Spleen (tissue), 11 donors: ENCODE results near the gene LGR6. TPM values are rescaled to one million over a fixed set of nuclear protein-coding genes. Genes with fewer than 3 reads are reported as not detected.

ENCODE experiments used
- DNase-seq: peaks from one replicate; pipeline ENCODE4 v3.0.0-alpha.2; 2020
- H3K27ac ChIP-seq, 8 donors: fragments of 200-600 bp; sonication (generic) in 7 of 8; 1 replicate in 4 of 8; 2 replicates in 4 of 8; pipeline versions ENCODE4 v1.5.0 to v1.8.0; 2016 to 2021; ENCODE audit warnings: inconsistent platforms in 4 of 8, mild to moderate bottlenecking in 4 of 8, moderate library complexity in 1 of 8
- H3K27me3 ChIP-seq, 7 donors: fragments of 200-600 bp; sonication (generic) in 6 of 7; replicated peaks in 1 of 7; 1 replicate in 4 of 7; 2 replicates in 3 of 7; pipeline versions ENCODE4 v1.5.0 to v1.8.0; 2016 to 2021; ENCODE audit warnings: inconsistent platforms in 3 of 7, mild to moderate bottlenecking in 1 of 7
- H3K36me3 ChIP-seq, 6 donors: fragments of 200-600 bp; sonication (generic) in 5 of 6; 1 replicate in 4 of 6; 2 replicates in 2 of 6; pipeline versions ENCODE4 v1.5.0 to v1.8.0; 2016 to 2021; ENCODE audit warnings: inconsistent platforms in 2 of 6
- H3K4me1 ChIP-seq, 6 donors: fragments of 200-600 bp; sonication (generic) in 5 of 6; 1 replicate in 3 of 6; 2 replicates in 3 of 6; pipeline versions ENCODE4 v1.5.0 to v1.8.0; 2016 to 2021; ENCODE audit warnings: inconsistent platforms in 3 of 6
- H3K4me3 ChIP-seq, 8 donors: fragments of 200-600 bp; sonication (generic) in 7 of 8; 1 replicate in 4 of 8; 2 replicates in 4 of 8; pipeline versions ENCODE4 v1.5.0 to v1.8.0; 2016 to 2021; ENCODE audit warnings: inconsistent platforms in 4 of 8, mild to moderate bottlenecking in 4 of 8, moderate library complexity in 2 of 8
- H3K9me3 ChIP-seq, 8 donors: fragments of 200-600 bp; sonication (generic) in 7 of 8; 1 replicate in 4 of 8; 2 replicates in 4 of 8; pipeline versions ENCODE4 v1.5.0 to v1.8.0; 2016 to 2021; ENCODE audit warnings: inconsistent platforms in 4 of 8
- CTCF ChIP-seq, 11 experiments: fragments of 200-600 bp in 7 of 11; fragments of 450-650 bp in 4 of 11; sonication (generic) in 4 of 11; IDR thresholded peaks in 8 of 11; conservative IDR thresholded peaks in 3 of 11; 1 replicate in 7 of 11; 2 replicates in 4 of 11; pipeline versions ENCODE4 v1.4.0 to v1.8.0; 2016 to 2021; ENCODE audit warnings: antibody characterized with exemption in 11 of 11, inconsistent platforms in 4 of 11, mild to moderate bottlenecking in 1 of 11
- POLR2A ChIP-seq, 3 donors: fragments of 450-650 bp; IDR thresholded peaks; one replicate each; pipeline ENCODE4 v1.5.1; 2017; ENCODE audit warnings: antibody characterized with exemption in 3 of 3, mild to moderate bottlenecking in 1 of 3
- POLR2AphosphoS5 ChIP-seq, 3 donors: sonication (generic); formaldehyde crosslinking; IDR thresholded peaks; one replicate each; pipeline ENCODE4 v1.5.1; 2017; ENCODE audit warnings: antibody characterized with exemption in 3 of 3
- WGBS, 5 donors: extraction: QIAGEN DNeasy Blood & Tissue Kit in 3 of 5; methylation state at CpG; one replicate each; pipeline versions ENCODE4 v1.1.5 to v1.1.7; 2013 to 2018; 5-methylcytosine and 5-hydroxymethylcytosine counted together
- intact Hi-C: fragments of 100-400 bp; cut with DNase I; formaldehyde crosslinking; loops from one replicate; pipeline ENCODE4 v1.15.0; 2023; ENCODE audit warnings: low total_unique reads
- polyA plus RNA-seq, 3 donors: library from polyadenylated mRNA; stranded (reverse); fragments of 200-250 nt; gene quantifications; one replicate each; pipeline ENCODE4 v1.2.1, GENCODE V29; 2013
- total RNA-seq, 7 donors: library from RNA; depleted of rRNA in 3 of 7; stranded (reverse); fragments of >200 nt in 3 of 7; fragmentation: NEBNext Ultra II Directional in 4 of 7; extraction: Animal tissue kit (Norgen Biotek cat#: 25700) in 4 of 7; gene quantifications; one replicate each; pipeline versions ENCODE4 v1.1.0 to v1.2.1, GENCODE V29; 2016 to 2021
- donor health status: healthy with polysubstance abuse.
- donor health status: DM: no; HTN: no; CAD: no; lungs with moderate emphysema.
- donor health status: DM: no; HTN: no; CAD: no.
- donor health status: Bipolar disorder and iron deficiency.
- donor health status: healthy.
- donor health status: DM: no; HTN: no; CAD: no.
- donor health status: DM: yes; HTN: yes; CAD: no.

Gene LGR6
- total and polyA plus RNA-seq, 10 donors = 0.61 to 24.5 (median 5.3) TPM

- TF ChIP-seq POLR2AphosphoS5 (IDR thresholded peaks at IDR 0.05) = no peak
- no peak for TF ChIP-seq CTCF (IDR thresholded peaks at IDR 0.05 in 8 of 11, conservative IDR thresholded peaks at IDR 0.05 in 3 of 11)
- no peak for TF ChIP-seq POLR2A (IDR thresholded peaks at IDR 0.05)
- 83 to 94% (median 89%) methylated on average over 10 to 11 of the region's 11 CpGs for WGBS, 5 donors
- peak overlapping the region in 1 of 8 donors; percentile 13 for H3K27ac ChIP-seq
- peak; percentile 51 for DNase-seq
- intact Hi-C loops = no loop called here
- no peaks in the 10 kb centered on the region for H3K36me3 ChIP-seq
- H3K4me1 ChIP-seq = peaks cover 2 to 13% (median 4%) of the 10 kb centered on the region in 6 donors
- H3K4me3 ChIP-seq = no peak overlapping the region
- no peaks in the 10 kb centered on the region for H3K9me3 ChIP-seq
- no peaks in the 10 kb centered on the region for H3K27me3 ChIP-seq
Measured at GRCh38 chr1:202276081-202276715, 82.6 kb downstream of the LGR6 start.

- no peak overlapping the region for H3K4me3 ChIP-seq
- H3K36me3 ChIP-seq = no peaks in the 10 kb centered on the region
- TF ChIP-seq POLR2AphosphoS5 (IDR thresholded peaks at IDR 0.05) (no peak), POLR2A (IDR thresholded peaks at IDR 0.05) (no peak), CTCF (IDR thresholded peaks at IDR 0.05 in 8 of 11, conservative IDR thresholded peaks at IDR 0.05 in 3 of 11) (no peak)
- H3K9me3 ChIP-seq = no peaks in the 10 kb centered on the region
- no peaks in the 10 kb centered on the region for H3K27me3 ChIP-seq
- no peak for DNase-seq
- intact Hi-C loops = no loop called here
- H3K27ac ChIP-seq = peak overlapping the region in 1 of 8 donors; percentile 43
- peaks cover 3 to 21% (median 7%) of the 10 kb centered on the region in 6 donors for H3K4me1 ChIP-seq
- WGBS, 5 donors = 89 to 98% (median 96%) methylated on average over 3 of the region's 3 CpGs
Measured at GRCh38 chr1:202276920-202277319, 83.3 kb downstream of the LGR6 start.

DNA sequence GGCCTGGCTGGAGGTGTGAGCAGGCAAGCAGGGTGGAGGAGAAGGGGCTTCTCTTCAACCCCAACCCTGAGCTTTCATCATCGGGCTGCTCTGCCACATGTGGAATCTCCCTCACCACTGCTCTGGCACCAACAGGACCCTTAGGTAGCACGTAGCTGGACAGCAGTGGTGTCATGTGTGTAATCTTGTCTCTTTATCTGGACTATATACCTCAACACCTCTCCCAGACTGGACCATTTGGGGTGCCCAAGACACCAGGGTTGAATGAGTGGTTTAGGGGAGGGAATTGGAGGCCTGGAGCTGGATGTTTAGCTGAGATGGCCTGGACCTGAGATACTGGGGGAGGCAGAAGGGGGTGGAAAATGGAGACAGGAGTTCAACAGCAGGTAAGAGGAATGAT, 85.2 kb downstream of the LGR6 start:
- Histone ChIP-seq H3K36me3 (no peaks in the 10 kb centered on the region), H3K27me3 (peaks cover 0 to 4% (median 0%) of the 10 kb centered on the region in 7 donors), H3K4me3 (no peak overlapping the region), H3K4me1 (peaks cover 15 to 39% (median 21%) of the 10 kb centered on the region in 6 donors), H3K9me3 (no peaks in the 10 kb centered on the region), H3K27ac (peak overlapping the region in 3 of 8 donors; percentile 17 to 34 (median 22))
- no peak for TF ChIP-seq CTCF (IDR thresholded peaks at IDR 0.05 in 8 of 11, conservative IDR thresholded peaks at IDR 0.05 in 3 of 11)
- TF ChIP-seq POLR2A (IDR thresholded peaks at IDR 0.05) = no peak
- TF ChIP-seq POLR2AphosphoS5 (IDR thresholded peaks at IDR 0.05) = no peak
- intact Hi-C loops = no loop called here
- peak; percentile 46 for DNase-seq
- 73 to 87% (median 80%) methylated on average over 2 of the region's 2 CpGs for WGBS, 5 donors

DNA sequence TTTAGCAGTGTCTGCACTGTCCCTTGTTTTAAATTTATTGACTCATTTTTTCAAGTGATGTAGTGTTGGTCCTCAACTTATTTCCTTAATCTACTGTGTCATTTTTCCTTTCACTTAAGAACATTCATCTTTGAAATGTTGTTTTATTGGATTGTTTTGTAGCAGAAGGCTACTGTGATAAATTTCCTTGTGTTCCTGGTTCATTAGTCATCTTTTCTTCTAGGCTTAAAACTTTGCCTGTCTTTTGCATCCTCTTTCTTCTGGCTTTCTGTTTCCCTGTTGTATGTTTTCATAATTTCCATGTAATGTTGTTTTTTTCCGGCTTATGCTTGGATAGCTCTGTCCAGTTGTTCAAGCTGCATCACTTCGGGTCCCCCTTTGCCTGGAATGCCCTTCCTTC, 86.2 kb downstream of the LGR6 start:
- WGBS, 5 donors = 76 to 90% (median 85%) methylated on average over 2 of the region's 2 CpGs
- Histone ChIP-seq H3K27me3 (peaks cover 0 to 11% (median 0%) of the 10 kb centered on the region in 7 donors), H3K27ac (peak overlapping the region in 4 of 8 donors; percentile 33 to 69 (median 66))

More for the DNA sequence above, 86.2 kb downstream of the LGR6 start:
- intact Hi-C loops = no loop called here
- TF ChIP-seq POLR2A (IDR thresholded peaks at IDR 0.05) = no peak
- no peak for TF ChIP-seq CTCF (IDR thresholded peaks at IDR 0.05 in 8 of 11, conservative IDR thresholded peaks at IDR 0.05 in 3 of 11)
- TF ChIP-seq POLR2AphosphoS5 (IDR thresholded peaks at IDR 0.05) = no peak
- Histone ChIP-seq H3K4me1 (peaks cover 17 to 48% (median 30%) of the 10 kb centered on the region in 6 donors), H3K9me3 (no peaks in the 10 kb centered on the region), H3K36me3 (no peaks in the 10 kb centered on the region), H3K4me3 (no peak overlapping the region)
- no peak for DNase-seq
